SU-DHL-6 (cell line): ENCODE results near the gene PTPRG.

ENCODE experiments used
- CTCF ChIP-seq: fragments of 200-600 bp; sonication (generic); IDR thresholded peaks from one replicate; pipeline ENCODE4 v1.5.1; 2017; ENCODE audit warnings: antibody characterized with exemption, mild to moderate bottlenecking, low read length, moderate library complexity; ENCODE audit not compliant: insufficient read depth, poor library complexity, severe bottlenecking
- EZH2phosphoT487 ChIP-seq: fragments of 200-600 bp; sonication (generic), shearing (Covaris generic); conservative IDR thresholded peaks from 2 replicates; pipeline ENCODE4 v1.6.1; 2018; ENCODE audit warnings: mild to moderate bottlenecking, antibody characterized with exemption, low read length, moderate library complexity, mixed read lengths

DNA sequence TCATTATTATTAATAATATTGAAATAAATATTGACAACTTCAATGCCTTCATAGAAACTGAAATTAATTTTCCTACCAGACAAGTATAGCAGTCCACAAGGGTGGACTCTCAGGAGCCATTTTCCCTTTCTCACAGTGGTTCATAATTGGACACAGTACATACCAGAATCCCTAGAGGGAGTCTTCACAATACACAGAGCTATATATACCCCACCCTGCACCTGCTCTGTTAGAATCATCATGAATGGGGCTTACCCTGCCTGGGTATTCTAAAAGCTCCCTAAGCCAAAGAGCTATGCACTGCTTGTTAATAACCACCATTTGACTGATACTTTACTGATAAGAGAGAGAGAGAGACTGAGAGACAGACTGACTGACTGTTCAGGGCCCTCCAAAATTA lies 677.1 kb downstream of the PTPRG start:
- no peak for TF ChIP-seq CTCF
- no peak for TF ChIP-seq EZH2phosphoT487
